Renal pelvis (tissue), 4 donors: ENCODE measurements around the gene KIAA0513. TPM values are rescaled to one million over a fixed set of nuclear protein-coding genes. Genes with fewer than 3 reads are reported as not detected.

Source experiments
- DNase-seq: peaks from one replicate; pipeline ENCODE4 v3.0.0-alpha.2; 2013
- polyA plus RNA-seq, 3 donors: library from polyadenylated mRNA; unstranded; fragments of 120-200 nt; gene quantifications; one replicate each; pipeline ENCODE4 v1.2.1, GENCODE V29; 2013; ENCODE audit not compliant: insufficient read length in 3 of 3

The KIAA0513 gene
- polyA plus RNA-seq, 3 donors, result 4.8 to 5.2 (median 5.0) TPM

DNA sequence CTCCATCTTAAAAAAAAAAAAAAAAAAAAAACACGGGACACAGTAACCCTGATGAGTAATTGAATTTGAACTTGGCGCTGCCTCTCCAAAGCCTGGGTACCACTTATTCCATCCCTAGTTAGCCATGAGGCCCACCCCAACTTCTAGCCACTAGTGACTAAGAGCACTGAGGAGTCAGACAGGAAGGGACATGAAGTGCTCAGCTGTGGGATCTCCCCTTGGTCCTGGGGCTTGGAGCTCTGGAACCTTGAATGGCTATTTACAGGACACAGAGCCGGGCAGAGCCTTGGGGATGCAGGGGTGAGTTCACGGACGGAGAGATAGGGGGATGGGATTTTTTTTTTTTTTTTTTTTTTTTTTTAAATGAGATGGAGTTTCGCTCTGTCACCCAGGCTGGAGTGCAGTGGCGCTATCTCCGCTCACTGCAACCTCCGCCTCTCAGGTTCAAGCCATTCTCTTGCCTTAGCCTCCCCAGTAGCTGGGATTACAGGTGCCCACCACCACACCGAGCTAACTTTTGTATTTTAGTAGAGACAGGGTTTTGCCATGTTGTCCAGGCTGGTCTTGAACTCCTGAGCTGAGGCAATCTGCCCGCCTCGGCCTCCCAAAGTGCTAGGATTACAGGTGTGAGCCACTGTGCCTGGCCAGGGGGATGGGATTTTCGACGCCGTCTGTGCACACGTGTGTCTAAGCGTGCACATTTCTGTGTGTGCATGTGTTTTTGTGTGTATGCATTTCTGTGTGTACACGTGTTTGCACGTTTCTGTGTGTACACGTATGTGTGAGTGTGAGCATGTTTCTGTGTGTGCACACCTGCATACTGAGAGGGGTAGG lies 105.1 kb downstream of the KIAA0513 start:
- no peak for DNase-seq

DNA sequence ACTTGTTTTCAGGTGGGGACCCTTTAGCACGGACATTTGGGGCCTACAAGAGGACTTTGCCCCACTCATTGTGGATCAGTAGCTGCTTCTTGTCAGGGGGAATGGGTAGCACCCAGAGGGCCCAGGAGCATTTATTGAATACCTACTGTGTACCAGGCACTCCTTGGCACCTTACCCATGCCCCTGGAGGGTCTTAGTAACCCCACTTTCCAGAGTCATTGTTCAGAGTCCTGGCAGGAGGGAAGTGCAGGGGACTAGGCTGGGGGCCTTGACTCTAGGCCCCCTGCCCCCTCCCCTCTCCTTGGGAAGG lies 105.7 kb downstream of the KIAA0513 start:
- DNase-seq, result no peak

GRCh38 chr16:85134076-85134788 lies 106.6 kb downstream of the KIAA0513 start:
- DNase-seq, result no peak

DNA sequence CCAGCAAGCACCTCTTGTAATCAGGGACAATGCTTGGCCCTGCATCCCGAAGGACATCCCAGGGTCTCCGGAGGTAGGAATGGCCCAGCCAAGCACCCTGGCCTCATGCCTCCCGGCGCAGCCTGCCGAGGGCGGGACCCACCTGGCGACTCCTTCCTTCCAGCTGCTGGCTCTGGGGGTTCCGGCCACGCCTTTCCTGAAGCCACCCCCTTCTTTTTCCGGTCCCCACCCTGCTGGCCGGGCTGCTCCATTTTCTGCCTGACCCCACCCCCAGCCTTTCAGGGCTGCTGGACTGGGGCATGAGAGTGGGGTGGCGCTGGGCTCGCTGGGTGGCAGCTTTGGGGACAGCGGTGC lies 107.2 kb downstream of the KIAA0513 start:
- no peak for DNase-seq

- no peak for DNase-seq
Observed at GRCh38 chr16:85136213-85136701, 108.7 kb downstream of the KIAA0513 start.

- no peak for DNase-seq
Observed at GRCh38 chr16:85136702-85137322, 109.2 kb downstream of the KIAA0513 start.

DNA sequence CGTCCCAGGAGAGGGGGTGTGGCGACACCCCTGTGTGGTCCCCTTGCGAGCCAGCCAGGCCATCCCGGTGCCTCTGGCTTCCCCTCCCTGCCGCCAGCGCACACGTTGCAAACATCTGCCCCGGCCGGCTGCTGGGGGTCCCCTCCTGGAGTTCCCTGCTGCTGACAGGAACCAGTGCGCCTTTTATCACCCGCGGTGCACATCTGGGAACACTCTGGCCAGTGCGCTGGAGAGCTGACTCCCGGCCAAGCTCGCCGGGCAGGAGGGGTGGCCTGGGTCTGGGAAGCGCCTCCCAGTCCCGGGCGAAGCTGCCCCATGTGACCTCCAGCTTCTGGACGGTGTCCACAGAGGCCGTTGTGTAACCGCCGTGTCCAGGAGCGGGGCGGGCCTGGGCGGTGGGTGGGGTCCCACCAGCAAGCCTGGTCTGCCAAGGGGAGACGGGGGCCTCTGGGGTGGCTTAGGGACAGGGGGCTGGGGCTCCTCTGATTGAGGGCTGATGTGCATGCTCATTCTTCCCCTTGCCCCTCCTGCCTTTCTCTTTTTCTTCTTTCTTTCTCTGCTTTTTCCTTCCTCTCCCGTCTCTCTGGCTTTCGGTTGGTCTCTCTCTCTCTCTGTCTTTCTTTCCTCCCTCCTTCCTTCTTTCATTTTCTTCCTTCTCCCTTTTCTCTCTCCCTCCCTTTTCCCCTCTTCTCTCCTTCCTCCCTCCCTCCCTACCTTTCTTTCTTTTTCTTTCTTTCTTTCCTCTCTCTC lies 109.9 kb downstream of the KIAA0513 start:
- DNase-seq, result peak; percentile 82

GRCh38 chr16:85138073-85138824 lies 110.7 kb downstream of the KIAA0513 start:
- no peak for DNase-seq

DNA sequence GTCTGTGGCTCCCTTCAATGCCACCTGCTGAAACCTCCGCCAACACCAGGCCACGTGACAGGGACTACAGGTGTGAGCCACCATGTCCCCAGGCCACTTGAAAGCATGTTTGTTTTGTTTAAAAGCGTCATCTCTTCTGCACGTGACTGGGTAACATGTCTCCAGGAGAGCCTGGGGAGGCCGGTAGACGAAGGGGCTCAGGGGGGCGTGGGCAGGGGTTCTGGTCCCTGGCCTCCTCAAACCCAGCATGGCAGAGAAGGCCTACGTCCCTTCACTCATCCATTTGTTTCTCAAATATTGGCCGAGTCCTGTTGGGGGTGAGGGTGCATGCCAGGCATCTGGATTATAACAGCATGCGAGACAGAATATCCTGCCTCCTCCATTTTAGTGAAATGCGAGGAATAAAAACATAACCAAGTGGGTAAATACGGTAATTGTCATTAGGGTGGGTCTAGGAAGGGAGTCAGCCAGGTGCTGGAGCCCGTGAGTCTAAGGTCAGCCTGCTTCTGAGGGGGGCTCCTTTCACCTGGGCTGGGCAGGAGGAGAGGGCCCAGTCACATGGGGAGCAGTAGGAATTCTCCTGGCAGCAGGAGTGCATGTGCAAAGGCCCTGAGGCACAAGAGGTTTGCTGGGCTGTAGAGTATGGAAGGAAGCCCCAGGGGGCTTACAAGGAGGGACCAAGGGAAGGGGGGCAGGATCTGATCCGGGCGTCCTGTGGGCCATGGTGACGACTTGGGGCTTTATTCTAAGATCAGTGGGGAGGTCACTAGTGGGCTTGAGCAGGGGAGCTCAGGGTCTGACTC lies 111.4 kb downstream of the KIAA0513 start:
- no peak for DNase-seq

DNA sequence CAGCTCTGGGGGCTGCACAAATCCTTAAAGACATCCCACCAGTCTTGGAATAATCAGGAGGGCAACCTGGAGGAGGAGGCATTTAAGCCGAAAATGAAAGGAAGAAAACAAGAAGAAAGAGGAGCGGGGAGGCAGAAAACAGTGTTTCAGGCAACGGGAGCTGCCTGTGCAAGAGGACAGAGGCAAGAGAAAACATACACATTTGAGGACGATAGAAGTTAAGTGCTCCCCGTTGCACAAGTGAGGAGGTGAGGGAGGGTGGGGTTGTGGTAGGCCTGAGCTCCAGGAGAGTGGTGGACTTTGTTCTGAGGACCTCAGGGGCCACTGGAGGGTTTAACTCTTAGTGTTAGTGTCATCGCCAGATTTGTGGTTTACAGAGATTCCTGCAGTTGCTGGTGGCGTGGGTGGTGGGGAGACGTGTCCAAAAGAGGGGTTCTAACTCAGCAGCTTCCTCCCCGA lies 112.3 kb downstream of the KIAA0513 start:
- no peak for DNase-seq

GRCh38 chr16:85140455-85141012 lies 112.9 kb downstream of the KIAA0513 start:
- DNase-seq, result no peak

DNA sequence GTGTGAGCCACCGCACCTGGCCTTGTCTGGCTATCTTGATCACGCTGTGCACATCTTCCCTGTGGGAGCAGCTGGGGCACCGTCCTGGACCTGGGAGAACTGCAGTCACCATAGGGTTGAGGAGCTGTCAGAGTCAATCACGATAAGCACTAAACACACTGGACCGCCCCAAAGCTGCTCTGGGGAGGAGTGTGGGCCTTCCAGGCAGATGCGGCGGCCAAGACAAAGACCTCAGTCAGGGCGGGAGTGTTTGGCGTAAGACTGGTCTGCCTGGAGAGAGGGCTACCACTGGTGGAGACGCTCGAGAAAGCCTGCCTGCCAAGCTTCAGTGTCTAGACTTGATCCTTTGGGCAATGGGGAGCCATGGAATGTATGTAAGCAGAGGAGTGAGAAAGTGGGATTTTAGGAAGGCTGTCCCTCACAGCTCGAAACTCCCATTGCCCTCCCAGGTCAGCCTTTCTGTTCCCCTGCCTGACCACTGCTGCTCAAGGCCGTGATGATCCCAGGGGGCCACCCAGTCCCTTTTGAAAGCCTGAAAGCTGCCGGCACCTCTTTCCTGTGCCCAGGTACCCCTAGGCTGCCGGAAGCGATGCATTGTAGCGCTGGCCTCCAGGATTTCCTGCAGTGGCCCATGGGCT lies 114.0 kb downstream of the KIAA0513 start:
- DNase-seq, result no peak

GRCh38 chr16:85142129-85142513 lies 114.5 kb downstream of the KIAA0513 start:
- no peak for DNase-seq

DNA sequence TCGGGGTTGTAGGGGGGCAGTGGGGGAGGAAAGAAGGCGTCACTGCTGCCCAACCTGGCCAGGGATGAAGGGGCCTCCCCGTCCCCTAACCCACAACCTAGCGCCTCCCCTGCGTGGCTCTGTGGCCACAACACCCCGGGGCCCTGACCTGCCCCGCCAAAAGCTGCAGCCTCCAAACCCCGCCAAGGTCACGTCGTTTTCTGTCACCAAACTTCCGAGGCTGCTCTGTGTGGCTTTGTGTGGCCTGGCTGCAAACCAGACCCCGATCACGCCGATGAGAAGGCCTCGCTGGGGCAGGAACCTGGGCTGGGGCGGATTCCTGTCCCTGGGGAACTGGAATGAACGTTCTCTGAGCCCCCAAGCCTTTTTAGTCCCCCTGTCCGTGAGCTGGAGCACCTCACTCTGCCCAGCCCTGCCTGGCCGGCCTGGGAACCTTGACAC lies 115.2 kb downstream of the KIAA0513 start:
- no peak for DNase-seq

Other genes starting within 250 kb of the KIAA0513 start
- gene CRISPLD2, start 207.8 kb upstream of the KIAA0513 start, polyA plus RNA-seq, result 1 to 10 TPM; 7.0 to 7.3 (median 7.3) TPM
- 10 to 100 TPM; 47.0 to 62.5 (median 61.7) TPM for gene ZDHHC7, start 16.3 kb upstream of the KIAA0513 start, polyA plus RNA-seq
- under 1 TPM; 0.22 to 0.50 (median 0.36) TPM for gene CIBAR2, start 84.7 kb downstream of the KIAA0513 start, polyA plus RNA-seq